ENCODE data around the gene GALNT13.

Gene GALNT13

GRCh38 chr2:154484338-154485099 is 612.8 kb downstream of the GALNT13 start:
- DNase-seq (ENCODE audit: low spot score): no peak

GRCh38 chr2:154488801-154489200 is 617.1 kb downstream of the GALNT13 start:
- DNase-seq (ENCODE audit: low spot score): no peak

DNA sequence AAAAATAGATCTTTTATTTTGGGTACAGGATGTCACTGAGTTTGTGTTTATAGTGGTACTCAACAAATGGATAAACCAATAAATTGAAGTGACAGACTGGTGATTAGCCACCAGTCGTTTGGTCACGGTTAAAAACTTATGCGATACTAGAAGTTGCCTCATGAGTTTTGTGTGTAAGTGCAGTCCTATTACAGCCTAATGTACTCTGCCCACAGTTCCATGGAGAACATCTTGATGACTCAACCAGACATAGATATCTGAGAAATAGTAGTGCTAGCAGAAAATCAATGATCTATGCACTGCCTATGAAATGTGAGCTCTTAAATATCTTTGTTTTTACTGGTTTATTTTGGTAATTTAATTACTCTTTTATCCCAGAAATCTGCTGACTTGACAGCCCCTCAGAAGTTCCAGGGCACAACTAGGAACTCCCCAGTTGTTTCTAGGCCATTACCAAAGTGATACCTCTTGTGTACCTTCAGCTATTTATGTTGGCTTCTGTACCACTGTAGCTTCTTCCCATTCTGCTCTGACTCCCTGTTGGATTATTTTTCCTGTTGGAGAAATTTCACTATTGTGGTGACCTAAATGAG is 617.6 kb downstream of the GALNT13 start:
- DNase-seq (ENCODE audit: low spot score): no peak

DNA sequence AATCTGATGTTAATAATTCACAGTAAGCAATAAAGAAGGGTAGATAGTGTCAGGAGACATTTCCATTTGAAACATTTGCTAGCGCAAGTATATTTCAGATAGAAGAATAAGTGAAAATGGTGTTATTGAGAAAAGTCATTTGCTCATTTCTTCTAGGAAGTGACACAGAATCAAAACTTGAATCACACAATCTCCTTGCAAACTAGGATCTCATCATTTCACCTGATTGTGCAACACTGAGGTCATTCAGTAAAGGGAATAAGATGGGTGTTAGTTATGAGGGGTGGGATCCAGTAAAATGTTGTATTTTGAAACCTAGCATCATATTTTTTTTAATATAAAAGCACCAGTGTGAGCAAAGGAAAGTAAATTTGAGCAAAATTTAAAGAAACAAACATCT is 618.8 kb downstream of the GALNT13 start:
- DNase-seq (ENCODE audit: low spot score): no peak

DNA sequence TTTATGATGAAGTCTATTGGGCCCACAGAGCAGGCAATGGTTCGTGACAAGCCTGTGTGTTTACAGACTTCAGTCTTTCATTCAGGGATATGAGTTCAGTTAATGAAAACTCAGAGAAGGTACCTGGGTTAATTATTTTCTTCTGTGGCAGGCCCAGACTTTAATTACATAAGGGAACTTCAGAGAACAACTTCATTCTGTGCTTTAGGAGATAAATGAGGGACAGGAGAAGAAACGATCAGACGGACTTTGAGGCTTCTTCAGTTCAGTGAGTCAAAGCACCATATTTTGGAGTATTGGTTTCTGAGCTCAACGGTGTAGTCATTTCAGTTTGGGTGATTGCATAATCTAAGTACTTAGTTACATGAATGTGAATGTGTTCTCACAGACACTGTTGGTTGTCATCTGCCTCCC is 623.7 kb downstream of the GALNT13 start:
- DNase-seq (ENCODE audit: low spot score): no peak

DNA sequence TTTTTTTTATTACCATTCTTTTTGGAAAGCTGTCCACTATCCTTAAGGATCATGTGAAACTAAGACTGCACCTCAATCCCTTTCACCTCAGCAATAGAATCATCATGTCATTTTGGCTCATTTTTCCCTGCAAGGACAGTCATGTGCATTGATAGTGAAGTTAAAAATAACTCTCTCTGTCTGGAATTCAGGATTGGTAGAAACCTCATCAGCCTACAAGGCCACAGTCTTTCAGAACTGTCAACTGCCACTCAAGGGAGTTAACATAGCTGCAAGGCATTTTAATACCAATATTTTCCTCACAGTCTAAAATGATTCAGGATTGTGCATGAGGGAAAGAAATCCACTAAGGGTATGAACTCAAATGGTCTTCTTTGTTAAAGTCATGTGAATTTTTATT is 625.3 kb downstream of the GALNT13 start:
- DNase-seq (ENCODE audit: low spot score): no peak

Data from hematopoietic multipotent progenitor cell treated with erythropoietin and hydrocortisone succinate and interleukin-3 and kit ligand, for 15 days (in vitro differentiated cells).